ENCODE results near the gene LRRC2.
A peak's percentile ranks its signal among the peaks of the same experiment; 100 is the strongest.
"Not testable (repeated sequence)": the region's sequence is repeated elsewhere in the genome, so short reads cannot be mapped to it uniquely, and the experiment has no call there.

Gene LRRC2

DNA sequence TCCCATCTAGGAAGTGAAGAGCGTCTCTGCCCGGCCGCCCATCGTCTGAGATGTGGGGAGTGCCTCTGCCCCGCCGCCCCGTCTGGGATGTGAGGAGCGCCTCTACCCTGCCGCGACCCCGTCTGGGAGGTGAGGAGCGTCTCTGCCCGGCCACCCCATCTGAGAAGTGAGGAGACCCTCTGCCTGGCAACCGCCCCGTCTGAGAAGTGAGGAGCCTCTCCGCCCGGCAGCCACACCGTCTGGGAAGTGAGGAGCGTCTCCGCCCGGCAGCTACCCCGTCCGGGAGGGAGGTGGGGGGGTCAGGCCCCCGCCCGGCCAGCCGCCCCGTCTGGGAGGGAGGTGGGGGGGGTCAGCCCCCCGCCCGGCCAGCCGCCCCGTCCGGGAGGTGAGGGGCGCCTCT lies 71.6 kb downstream of the LRRC2 start:
- not testable (repeated sequence) for DNase-seq

DNA sequence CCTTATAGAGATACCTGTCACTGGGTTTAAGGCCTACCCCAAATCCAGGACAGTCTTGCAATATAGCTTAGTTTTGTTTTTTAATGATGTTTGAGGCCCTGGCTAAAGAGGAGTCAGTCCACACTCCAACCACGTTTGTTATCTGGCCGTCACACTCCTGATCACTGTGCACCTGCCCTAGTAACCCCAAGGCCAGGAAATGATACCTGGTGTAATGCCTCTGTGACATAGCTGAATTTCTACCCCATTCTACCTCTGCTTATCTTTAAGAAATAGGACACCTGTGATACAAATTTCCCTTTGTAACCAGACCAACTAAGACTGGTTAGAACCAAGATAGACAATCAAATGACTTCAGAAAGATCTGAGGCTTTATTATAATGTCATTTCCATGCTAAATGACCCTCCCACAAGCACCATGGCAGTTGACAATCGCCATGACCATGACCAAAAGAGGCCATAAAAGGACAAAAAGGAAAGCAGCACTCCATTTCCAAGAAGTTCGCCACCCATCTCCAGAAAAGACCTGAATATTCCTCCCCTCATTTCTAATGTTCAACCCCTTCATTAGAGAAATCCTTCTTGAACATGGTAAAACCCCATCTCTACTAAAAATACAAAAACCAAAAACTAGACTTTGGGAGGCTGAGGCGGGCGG lies 73.1 kb downstream of the LRRC2 start:
- no peak for DNase-seq

DNA sequence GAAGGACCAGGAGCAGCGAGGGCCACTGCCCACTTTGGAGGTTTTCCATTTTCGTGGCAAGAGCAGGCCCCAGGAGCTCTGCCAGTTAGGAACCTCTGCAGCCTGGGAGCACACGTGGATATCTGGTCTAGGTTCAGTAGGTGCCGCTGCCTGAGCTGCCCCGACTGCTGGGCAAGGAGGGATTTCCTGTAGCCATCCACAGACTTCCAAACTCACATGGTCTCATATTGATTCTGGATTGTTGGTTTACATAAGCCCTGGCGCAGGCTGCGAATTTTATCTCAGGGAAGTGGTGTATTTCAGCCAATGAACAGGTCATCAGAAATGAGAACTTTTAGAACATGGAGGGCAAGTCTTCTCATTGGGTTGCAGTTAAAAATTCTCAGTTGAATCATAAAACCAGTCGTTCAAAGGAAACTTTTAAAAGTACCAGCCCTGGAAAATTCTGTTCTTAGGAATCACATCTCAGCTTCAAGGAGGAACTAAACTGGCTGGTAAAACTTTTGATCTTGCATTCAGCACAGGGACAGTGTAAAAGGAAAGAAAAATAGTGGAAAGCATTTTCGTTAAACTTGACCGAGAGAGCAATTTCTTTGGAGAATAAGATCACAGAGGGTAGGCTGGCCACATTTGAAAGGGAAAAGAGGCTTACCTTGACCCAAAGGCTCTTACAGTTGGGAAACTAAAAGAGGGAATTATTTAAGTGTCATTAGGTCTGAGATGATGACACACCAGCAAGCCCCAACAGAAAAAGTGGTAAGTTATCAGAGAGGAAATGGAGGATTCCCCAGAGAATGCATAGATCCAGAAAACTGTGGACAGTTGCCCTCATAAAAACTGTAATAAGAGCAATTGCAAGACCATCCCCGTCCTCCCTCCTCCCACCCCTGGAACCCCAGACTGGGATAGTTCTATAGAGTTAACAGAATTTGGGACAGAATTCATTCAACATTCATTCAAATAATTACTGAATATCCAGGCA lies 74.7 kb downstream of the LRRC2 start:
- no peak for DNase-seq

DNA sequence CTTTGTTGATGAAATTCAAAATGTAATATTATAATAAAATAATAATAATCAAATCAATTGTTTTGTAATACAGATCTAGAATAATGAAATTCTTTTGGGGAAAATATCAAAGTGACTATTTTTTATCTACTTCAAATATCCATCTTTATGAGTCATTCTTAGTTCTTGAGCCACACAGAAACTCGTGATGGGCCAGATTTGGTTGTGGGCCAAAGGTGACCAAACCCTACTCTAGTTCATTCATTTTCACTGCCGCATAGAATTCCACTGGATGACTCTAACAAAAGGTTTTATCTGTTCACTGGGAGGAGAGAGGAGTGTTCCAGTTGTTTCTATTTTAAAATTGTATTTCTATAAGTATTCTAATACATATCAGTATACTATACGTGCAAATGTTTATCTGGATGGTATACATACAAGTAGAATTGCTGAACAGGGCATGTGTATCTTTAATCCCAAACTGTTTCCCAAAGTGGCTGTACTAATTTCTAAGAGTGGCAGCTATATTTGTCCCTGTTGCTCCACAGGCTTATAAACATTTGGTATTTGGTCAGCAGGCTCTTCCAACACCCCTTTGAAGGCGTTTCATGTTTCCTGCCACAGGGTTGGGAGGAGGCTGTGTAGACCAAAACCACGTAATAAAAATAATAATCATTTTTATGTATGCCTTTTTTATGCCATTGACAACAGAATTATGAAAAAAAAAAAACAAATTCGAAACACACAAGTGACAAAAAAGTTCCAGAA lies 75.6 kb downstream of the LRRC2 start:
- DNase-seq: no peak

DNA sequence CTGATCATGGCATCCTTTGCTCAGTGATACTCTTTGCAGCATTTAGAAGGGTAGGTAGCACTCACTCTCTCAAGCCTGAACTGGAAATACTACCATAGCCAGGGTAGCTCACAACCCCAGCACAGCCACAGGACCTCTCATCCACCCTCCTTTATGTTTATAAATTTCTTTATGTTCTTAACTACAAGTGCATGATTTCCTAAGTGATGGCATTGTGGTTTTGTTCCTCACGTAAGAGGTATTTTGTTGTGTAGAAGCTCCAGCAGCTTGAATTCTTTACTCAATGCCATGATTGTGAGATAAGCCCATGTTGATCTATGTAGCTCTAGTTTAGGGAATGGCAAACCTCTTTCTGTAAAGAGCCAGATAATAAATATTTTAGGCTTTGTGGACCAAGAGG lies 76.2 kb downstream of the LRRC2 start:
- no peak for DNase-seq

DNA sequence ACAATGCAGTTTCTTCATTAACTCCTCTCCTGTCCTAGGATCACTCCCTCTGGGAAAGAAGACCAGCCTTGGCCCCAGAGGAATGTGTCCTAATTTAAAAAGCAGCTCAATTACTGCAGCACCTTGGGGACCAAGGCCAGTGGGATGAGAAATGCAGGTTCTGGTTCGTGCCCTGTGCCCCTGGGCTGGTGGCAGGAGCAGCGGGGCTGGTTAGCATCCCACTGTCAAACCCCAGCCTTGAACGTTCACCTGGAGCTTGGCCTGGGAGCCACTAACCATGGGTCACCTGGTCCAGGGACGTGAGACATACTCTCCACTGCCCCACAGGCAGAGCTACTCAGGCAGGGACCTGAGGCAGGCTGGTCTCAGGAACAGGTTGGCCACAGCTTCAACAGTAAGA lies 76.7 kb downstream of the LRRC2 start:
- DNase-seq: no peak

DNA sequence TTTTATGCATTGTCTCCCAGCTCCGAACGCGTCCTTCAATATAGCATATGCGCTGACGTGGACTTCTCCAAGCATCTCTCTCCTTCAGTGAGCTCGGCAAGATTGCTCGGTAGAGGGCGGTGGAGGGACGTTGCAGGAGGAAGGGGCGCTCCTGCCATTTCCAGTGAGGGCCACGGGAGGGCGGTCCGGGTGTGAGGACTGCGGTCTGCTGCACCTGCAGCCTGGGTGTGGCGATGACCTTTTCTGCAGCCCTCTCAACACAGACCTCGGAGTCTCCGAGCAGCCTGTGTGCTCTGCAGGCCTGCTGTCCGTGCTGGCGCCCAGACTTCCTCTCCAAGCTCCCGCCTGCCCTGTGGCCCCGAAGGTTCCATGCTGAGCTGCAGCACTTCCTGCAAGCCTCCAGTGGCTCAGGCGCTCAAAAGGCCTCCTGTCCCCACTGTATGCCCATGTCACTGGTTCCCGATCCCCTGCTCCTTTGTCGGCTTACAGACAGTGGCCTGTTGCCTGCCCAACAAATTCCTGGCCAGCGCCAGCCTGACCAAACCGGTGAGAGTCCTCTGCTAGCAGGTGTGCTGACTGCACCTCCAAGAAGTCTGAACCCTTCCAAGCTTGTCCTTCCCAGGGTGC lies 77.3 kb downstream of the LRRC2 start:
- DNase-seq: peak; percentile 23

DNA sequence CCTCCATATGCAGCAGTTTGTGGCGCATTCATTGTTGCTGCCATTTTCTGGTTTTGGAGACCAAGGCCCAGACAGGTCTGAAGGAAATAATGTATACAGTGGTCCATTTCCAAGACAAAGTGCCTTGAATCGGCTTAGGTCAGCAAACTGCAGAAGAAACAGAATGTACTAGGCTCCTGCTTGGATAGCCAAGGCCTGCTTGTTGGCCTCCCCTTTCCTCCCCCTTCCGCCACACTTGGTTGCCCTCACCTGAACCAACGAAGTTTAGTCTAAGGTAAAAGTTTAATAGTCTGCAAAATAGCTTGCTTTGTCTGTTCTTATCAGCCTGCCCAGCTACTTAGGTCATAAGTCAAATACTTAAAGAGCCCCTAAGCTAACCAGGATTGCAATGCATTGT lies 80.3 kb downstream of the LRRC2 start:
- no peak for DNase-seq

DNA sequence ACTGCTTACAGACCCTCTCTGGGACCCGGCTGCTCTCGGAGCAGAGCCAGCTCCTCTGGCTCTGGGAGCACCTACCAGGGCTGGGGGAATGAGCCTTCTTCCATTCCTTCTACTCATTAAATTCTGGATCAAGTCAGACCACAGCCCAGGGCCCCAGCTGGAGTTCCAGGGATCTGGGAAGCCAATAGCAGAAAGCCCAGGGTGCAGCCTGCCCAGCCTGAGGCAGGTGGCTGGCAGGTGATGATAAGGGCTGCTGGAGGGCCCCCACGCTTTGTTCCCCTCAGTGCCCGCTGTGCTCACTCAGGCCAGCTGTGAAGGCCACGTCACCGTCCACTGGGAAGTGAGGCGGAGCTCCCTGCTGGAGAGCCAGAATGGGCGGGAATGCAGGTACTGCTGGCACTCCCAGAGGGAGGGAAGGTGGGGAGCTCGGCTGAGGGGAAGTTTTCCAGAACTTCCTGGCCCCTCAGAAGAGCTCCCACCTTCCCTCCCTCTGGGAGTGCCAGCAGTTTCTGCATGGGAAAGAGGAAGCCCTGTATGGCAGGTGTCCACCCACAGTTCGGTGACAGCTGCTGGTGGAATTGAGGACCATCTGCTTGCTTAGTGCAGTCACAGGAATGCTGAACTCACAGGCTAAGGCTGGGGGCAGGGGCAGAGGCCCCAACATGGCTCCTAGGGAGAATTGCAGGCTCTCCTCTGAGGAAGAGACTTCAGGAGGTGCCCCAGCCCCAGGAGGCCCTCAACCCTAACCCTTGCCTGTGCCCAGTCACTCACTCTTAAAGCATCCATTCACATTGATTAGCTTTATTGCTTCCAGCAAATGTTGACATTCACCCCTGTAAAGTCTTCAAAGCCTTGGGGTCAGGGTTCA lies 81.0 kb downstream of the LRRC2 start:
- DNase-seq: no peak

DNA sequence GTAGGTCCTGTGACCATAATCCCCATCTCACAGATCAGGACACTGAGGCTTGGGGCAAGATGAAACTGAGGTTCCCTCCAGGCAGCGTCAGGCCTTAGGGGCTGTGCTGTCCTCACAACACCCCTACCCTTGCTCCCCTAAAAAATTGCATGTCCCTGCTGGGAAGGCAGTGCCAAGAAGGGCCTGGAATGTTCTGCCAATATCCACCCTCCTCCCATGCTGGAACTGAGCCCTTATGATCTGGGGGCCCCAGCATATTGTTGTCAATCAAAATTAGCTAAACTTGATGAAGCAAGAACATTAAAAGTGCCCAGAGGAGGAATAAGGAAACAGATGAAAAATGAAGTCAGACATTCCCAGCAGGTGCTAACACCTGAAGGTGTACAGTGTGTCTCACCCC lies 81.7 kb downstream of the LRRC2 start:
- no peak for DNase-seq

DNA sequence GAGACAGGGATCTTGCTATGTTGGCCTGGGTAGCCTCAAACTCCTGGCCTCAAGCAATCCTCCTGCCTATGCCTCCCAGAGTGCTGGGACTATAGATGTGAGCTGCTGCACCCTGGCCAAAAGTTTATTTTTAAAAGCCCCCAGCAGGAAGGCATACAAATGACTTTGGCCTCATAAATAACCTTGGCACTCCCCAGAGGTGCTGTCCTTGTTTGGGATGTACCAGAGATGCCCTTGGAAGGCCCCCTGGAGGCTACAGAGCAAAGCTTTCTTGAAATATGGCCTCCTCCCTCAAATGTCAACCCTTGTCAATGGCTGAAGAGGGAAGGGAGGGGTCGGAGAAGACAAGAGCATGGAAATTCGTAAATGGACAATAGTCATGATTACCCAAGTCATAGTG lies 82.3 kb downstream of the LRRC2 start:
- no peak for DNase-seq

DNA sequence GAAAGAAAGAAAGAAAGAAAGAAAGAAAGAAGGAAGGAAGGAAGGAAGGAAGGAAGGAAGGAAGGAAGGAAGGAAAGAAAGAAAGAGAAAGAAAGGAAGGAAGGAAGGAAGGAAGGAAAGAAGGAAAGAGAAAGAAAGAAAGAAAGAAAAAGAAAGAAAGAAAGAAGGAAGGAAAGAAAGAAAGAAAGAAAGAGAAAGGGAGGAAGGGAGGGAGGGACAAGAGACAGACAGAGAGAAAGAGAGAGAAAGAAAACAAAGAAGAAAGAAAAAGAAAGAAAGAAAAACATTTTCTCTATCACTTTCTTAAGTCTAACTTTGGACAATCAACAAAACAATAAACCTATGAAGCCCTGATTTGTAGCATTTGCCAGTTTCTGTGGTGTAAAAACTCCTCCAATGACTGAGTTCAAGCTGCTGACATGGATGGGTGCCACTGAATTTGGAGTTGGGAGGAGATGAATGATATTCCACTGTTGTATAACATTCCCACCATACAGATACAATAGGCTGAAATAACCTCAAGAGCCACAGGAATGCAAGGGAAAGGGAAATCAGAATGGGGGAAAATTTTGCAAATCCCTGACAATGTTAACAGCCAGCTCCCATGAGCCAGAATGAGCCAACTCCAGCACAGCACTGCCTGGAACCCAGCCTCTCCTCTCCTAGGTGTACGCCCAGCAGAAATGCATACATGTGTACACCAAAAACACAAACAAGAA lies 83.3 kb downstream of the LRRC2 start:
- no peak for DNase-seq

DNA sequence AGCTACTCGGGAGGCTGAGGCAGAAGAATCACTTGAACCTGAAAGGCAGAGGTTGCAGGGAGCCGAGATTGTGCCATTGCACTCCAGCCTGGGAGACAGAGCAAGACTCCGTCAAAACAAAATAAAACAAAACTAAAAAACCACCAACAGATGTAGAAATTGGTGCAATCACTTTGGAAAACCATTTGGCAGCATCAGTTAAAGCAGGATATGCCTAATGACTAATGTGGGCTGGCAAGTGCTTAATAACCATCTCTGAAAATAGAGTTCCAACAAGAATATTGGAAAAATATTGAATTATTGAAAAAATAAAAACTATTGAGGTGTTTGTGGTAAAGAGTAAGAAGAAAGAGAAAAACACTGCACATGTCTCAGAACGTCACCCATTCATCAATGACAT lies 84.5 kb downstream of the LRRC2 start:
- no peak for DNase-seq

DNA sequence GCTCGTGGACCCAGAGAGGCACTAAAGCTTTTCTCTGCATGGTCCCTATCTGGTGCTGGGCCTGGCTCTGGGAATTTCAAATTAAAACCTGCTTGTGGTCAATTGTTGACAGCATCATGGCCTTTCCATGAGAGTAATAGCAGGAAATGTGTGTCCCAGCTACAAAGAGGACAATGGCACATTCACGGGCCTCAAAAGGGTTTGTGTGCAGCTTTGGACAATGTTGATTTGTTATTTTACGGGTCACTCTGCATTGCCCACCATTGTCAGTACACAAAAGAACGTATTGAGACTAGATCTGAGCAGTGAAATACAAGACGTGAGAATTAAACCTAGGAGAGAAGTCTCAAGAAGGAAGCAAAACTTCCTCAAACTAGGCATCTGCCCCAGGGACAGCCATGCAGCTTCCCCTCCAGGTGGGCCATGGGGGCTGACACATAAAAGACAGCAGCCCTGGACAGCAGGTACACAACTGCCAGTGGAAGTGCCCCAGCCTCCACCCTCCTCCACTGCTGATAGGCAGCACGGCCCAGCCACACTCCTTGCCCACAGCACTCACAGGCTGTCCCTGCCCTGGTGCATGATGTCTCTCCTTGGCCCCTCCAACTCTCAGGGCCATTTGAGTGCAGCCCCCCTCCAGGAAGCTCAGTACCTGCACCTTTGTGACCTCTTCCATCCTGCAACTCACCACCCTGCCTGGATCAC lies 85.5 kb downstream of the LRRC2 start:
- no peak for DNase-seq

DNA sequence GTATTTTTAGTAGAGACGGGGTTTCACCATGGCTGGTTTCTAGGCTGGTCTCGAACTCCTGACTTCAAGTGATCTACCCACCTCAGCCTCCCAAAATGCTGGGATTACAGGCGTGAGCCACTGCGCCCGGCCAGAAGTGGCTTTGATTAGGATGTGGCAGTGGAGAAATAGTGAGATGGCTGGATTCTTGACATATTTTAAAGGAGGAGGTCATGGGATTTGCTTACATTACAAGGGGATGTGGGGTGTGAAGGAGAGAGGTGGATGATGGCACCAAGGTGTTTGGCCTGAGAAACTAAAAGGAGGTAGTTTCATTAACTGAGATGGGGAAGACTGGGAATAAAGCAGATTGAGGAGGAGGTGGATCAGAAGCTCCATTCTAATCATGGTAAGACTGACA lies 86.4 kb downstream of the LRRC2 start:
- no peak for DNase-seq

DNA sequence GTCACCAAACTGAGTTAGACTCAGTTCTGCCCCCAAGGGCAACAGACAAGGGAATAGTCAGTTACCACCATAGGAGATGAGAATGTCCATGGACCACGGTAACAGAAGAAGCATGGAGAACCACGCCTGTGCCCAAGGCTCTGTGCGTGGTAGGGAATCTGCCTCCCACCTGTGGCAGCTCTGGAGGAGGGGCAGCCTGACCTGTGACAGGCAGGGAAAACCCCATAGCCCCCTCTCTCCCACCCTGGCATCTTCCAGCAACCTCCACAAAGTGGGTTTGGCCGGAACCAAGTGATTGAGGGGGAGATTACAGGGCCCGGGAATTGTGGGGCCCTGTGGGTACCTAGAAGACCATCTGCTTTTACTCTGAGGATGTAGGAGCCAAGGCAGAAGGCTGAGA lies 87.1 kb downstream of the LRRC2 start:
- DNase-seq: no peak

DNA sequence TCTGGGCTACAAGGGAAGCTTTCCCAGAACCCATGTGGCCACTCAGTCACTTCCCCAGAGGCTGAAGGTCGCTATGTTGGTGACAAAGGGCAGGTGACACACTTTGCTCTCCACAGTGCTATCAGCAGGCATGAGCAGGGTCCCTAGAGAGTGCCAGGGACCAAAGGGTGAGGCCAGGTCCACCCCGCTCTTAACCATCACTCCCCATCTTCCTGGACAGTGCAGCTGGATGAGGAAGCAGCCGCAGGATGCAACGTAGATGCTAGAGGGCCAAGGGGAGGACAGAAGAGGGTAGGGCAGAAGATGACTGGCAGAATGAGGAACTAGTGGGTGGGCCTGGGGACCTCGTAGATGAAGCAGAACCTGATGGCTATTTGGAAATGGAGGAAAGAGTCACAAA lies 87.8 kb downstream of the LRRC2 start:
- no peak for DNase-seq

DNA sequence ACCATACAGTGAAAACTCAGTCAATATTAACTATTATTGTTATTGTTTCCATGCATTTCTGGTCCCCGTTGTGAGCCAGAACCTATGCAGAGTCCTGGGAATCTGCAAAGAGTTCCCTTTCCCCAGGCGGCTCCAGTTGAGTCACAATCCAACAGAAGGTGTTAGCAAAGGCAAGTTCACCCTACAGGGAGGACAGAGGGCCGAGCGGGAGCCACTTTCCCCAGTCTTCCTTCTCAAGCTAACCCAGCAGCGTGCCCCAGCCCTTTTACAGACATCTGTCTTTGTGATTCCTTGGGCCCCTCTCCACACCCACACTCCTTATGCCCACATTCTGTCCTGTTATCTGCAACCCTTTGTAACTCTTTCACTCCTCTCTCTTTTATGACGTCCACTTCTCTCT lies 88.3 kb downstream of the LRRC2 start:
- no peak for DNase-seq

DNA sequence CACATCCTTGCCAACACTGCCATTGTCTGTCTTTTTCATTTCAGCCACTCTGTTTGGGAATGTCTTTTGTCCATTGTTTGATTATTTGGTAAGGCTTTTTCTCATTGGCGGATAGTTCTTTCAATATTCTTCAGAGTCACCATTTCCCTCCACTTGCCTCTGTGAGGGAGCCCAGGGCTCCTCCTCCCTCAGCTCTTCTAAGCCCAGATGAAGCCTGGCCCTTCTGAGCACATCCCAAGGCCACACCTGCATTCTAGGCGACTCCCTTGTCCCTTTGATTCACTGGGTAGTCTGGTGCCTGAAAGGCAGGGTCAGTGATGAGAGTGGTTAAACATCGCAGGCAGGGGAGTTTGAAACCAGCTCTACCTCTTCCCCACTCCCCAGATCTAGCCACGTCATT lies 89.0 kb downstream of the LRRC2 start:
- no peak for DNase-seq

DNA sequence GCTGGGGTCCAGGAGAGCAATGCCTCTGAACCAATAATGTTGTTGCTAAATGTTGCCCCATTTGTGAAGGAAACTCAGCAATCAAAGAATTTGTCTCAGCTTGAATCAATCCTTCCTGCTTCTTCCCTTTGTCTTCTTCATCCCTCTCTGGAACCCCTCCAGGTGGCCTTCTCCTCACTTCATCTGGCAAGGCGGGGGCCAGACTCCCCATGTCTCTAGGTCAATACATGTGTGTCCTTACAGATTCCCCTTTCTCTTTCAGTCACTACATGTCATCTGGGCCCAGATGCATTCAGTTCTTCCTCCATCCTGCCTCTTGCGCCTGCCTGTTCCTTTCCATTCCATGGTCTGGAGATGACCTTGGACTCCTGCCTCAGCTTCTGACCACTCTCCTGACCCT lies 93.4 kb downstream of the LRRC2 start:
- DNase-seq: no peak

DNA sequence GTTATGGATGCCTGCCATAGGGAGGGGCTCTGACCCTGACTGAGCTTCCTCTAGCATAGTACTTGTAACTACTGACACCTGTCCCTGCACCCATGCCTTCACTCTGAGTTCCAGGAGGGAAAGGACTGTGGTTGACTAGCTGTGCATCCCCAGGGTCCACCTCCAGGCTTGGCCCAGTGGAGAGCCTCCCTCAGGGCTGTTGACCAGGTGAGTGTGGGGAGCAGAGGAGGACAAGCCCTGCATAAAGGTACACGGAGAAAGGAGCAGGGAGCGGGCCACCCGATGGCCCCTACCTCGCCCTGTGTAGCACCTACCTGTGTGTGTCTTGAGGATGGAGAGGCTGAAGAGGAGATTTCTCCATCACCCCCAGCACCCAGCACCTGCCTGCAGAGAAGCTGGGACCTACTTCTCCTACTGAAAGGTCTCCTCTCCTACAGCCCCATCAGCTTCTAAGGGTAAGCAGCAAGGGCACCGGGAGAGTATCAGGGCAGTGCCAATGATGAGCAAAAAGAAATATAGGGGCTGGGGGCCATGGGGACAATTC lies 94.7 kb downstream of the LRRC2 start:
- DNase-seq: no peak

All from SIG-M5 (cell line).